COLO829 (cell line): ENCODE data around the gene CYB5B.

Source experiments
- DNase-seq: peaks from one replicate; pipeline ENCODE4 v3.0.0; 2012; ENCODE audit warnings: low spot score

The CYB5B gene

DNA sequence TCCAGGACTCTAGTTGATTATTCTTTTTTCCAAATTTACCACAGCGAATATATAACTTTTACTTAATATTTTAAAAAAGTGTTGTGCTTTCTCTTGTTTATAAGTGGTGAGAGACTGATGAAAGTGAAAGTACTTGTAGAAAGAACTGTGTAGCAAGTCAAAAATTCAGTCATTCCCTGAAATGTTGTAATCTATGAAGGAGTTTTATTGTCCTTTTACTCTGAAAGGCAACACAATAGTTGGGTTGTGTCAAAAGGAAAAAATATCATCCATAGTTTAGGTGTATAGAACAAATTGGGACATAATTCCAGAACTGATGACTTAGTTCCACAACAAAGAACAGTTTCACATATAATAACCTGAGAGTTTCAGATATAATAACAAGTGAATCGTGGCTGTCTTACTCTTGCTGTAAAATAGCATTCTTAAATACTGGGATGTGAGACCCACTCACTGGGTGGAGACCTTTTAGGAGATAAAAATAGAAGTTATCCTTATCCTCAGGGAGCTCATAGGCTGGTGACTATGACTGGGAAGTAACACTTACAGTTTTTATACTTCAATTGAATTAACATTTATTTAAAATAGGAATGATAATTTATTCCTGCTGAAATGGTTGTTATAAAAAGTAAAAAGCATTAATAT lies 20.6 kb downstream of the CYB5B start:
- no peak for DNase-seq

DNA sequence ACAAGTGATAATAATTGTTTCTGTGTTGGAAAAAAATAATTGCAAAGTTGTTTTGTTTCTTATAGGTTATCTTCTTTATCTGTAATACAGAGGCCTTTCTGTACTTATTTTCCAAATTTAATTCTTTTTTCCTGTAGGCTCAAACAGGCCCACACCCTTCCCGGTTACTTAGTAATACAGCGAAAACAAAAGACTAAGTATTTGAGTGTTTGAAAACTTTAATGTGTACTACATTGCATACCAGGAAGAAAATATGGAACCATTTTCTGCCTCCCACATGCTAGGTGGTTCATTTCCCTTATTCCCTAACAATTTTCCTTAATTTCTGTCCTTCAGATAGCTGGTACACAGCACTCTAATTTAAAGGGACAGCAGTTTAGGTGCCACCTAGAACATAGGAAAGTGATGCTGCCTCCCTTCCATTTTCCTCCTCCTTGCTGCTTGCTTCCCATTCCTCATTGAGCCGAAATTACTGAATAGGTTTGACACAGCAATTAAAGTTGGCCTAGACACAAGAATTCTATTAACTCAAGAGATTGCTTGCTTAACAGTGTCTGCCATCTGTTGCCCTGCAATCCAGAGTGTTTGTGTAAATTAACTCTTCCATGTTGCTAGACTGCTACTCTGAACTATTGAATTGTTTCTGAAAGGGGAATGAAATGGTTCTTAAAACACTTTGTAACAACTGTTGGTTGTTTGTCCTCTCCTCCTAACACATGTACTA lies 24.2 kb downstream of the CYB5B start:
- no peak for DNase-seq

- no peak for DNase-seq
Observed at GRCh38 chr16:69451166-69451565, 26.7 kb downstream of the CYB5B start.

GRCh38 chr16:69453936-69454335 lies 29.5 kb downstream of the CYB5B start:
- no peak for DNase-seq

DNA sequence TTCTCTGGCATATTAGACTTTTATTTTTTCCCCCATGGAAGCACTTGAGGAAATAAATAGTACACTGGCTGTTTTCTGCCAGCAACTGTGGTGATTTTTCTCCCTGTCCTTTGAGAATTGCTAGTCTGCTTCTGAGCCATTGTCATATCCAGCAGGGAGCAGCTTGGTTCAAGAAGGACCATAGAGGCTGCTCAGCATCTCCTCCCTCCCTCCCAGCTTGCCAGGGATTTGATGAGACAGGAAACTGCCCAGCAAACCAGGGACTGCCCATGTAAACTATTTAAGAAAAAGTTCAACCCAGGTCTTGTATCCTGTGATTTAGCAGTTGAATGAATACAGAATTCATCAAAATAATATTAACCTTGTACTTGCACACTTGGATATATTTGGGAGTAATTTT lies 39.5 kb downstream of the CYB5B start:
- DNase-seq, result no peak

DNA sequence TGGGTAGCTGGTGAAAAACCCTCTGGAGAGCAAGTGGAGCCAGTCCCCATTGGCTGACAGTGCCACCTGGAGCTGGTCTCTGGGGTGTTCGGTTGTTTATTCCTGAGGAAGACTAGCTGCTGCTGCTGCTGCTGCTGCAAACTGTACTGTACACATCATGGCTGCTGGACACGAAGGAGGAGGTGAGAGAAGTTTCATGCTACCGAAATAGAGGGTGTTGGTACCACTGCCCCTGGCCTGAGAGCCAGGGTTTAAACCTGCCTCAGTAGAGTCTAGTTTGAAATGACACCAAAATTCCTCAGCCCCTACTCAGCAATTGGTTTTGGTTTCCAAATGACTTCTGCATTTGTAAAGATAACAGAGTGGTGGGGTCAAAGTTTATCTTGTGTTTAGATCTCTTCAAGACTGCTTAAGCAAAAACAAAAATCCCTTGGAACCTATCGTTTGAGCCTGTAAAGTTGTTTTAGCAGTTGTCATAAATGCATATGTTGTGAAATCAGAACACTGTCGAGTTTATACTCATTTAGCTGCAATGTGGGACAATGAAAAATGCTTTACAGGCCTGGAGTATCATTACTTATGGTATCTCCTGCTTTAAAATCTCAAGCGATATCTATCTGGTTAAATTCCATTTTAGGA lies 40.8 kb downstream of the CYB5B start:
- no peak for DNase-seq

DNA sequence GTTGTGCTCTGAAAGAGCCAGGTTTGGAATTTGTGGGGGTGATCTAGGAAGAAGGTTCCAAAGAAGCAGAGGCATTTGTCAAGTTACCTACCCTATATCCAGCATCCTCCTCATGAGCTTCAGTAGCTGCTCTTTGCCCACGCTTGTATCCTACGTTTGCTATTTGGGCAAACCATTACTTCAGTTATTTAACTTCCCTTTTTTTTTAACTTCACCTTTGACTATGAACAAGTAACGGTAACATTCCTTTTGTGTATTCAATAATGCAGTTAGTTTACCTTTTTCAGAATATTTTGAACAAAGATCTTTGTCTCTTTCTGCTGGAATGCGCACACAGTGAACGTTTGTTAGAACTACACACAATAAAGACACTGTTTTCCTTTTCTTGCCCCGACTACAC lies 41.5 kb downstream of the CYB5B start:
- no peak for DNase-seq

DNA sequence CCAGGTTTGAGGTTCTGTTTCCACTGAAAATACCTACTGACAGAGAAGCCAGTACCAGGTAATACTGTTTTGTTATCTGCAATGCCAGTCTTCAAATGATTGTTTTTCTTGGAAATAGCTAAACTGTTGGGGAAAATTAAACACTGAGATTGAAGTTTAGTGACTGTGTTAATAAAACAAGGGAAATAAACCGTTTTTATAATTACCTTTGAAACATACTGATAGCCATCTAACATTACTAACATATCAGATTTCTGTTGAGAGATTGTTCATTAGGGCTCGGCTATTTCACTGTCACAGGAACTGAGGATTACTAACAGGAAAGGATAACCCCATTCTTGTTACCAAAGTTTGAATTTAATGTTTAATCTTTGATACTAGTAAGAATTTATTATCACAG lies 42.1 kb downstream of the CYB5B start:
- DNase-seq, result no peak

GRCh38 chr16:69467080-69467479 lies 42.7 kb downstream of the CYB5B start:
- DNase-seq, result no peak

DNA sequence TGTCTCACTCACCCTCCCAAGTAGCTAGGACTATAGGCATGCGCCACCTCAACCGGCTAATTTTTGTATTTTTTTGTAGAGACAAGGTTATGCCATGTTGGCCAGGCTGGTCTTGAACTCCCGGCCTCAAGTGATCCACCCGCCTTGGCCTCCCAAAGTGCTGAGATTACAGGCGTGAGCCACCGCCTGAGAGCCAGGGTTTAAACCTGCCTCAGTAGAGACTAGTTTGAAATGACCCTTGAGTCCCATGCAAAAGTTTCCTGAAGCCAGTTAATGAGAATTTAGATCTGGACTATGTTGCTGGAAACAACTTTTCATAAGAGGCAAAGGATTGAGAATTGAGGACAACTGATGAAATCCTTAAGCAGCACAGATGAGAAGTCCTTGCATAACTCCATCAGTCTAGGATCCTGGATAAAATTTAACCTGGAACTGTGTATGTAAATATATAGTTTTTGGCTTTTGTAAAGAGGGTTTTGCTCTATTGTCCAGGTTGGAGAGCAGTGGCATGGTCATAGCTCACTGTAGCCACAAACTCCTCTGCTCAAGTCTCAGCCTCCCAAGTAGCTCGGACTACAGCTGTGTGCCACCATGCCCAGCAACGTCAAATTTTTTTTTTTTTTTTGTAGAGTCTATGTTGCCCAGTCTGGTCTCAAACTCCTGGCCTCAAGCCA lies 43.2 kb downstream of the CYB5B start:
- no peak for DNase-seq

- DNase-seq, result no peak
Observed at GRCh38 chr16:69469807-69470561, 45.6 kb downstream of the CYB5B start.

- DNase-seq, result no peak
Observed at GRCh38 chr16:69471121-69471520, 46.7 kb downstream of the CYB5B start.

DNA sequence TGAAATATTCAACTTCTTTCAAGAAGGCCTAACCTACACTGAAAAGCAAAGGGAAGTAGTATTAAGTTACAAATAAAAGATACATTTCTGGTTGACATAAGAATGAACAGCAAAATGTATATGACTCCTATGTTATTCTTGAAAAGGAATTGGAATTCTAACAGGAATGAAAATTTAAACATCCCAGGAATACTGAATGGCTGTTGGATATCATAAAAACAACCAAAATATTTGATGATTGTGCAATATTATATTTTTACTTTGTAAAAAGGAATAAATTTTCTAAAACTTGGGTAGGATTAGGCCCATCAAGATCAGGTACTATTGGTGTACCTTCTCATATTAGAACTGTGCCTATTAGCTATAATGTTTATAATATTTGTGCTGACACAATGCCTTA lies 50.0 kb downstream of the CYB5B start:
- no peak for DNase-seq

- peak; percentile 30 for DNase-seq
Observed at GRCh38 chr16:69476920-69477443, 52.6 kb downstream of the CYB5B start.

DNA sequence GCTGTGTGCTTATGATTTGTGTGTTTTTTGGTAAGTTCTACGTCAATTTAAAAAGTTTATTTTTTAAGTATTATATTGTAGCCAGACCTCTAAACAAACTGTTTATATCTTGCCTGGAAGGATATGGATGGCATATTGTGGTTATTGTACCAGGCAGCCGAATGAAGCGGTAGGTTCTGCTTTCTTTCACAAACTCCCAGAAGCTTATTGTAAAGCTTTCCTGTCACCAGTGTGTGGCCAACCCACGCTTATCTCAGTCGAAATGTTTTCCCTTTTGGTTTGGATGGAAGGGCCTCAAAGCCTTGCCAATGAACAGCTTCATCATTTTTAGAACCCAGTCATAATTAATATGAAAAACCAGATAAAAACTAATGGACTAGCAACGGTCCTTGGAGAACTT lies 53.1 kb downstream of the CYB5B start:
- no peak for DNase-seq

DNA sequence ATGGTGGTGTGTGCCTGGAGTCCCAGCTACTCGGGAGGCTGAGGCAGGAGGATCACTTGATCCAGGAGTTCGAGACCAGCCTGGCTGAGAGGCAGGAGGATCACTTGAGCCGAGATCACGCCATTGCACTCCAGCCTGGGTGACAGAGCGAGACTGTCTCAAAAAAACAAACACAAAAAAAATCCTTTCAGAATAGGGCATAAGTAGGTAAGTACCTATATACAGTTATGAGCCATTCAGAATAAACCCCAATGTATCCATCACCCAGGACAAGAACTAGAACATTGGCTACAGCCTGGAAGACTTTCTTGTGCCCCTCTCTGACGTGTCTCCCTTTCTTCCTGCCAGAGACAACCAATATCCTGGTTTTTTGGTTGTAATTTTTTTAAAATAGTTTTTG lies 54.3 kb downstream of the CYB5B start:
- no peak for DNase-seq

GRCh38 chr16:69479775-69480174 lies 55.4 kb downstream of the CYB5B start:
- DNase-seq, result no peak

DNA sequence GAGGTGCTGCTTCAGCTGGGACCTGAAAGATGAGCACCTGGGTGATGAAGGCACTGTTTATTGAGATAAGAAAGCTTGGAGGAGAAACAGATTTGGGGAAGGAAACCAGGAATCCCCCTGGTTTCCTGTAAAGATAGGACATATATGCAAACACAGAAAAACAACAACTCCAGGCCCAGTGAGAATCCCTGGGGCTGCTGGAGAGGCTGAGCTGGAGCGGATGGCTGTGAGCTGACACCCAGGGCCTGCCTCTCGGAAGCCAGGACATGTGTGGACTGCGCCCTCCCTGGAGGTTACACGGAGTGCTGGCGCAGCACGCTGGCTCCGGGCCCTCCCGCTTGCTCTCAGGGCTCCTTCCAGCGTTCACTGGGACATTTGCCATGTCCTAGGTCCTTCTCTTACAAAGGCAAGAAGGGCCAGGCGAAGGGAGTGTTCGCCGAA lies 57.5 kb downstream of the CYB5B start:
- DNase-seq, result no peak

GRCh38 chr16:69482410-69482991 lies 58.1 kb downstream of the CYB5B start:
- DNase-seq, result peak; percentile 37

DNA sequence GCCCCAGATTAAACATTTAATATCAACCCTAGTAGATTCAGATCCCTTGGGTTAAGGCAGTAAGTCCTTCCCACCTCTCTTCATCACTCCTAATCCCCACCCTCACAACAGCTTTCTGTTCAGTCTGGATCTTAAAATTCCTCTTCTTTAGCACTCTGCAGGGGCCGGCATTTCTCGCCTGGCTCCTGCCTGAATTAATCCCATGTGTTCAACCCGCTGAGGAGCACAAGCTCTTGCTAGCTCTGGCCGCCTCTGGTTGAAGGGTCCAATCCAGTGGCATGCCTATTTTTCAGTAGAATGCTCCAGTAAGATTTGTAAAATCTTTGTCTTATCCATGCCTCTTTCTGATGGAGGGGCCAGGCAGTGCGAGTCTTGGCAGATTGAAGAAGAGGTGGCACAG lies 59.2 kb downstream of the CYB5B start:
- no peak for DNase-seq

DNA sequence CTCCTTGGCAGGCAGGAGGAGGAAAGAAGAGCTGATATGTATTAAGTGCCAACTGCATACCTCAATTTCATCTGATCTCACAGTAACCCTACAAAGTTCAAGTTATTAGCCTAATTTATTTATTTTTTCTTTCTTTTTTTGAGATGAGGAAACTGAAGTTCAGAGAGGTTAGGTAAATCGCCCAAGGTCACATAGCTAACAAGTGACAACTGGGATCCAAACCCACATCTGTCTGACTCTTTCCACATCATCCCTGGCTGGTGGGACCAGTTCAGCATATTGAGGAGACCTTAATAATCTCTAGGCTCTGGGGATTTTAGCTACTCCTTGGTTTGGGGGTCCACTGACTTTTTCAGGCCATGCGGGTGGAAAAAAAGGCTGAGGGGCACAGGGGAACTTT lies 60.9 kb downstream of the CYB5B start:
- DNase-seq, result no peak

- DNase-seq, result no peak
Observed at GRCh38 chr16:69485816-69486215, 61.4 kb downstream of the CYB5B start.
